NCI-H2081 (cell line): ENCODE data around the gene TMEM240.
"Not testable (repeated sequence)": the region's sequence is repeated elsewhere in the genome, so short reads cannot be mapped to it uniquely, and the experiment has no call there.

ENCODE experiments used
- DNase-seq, 2 experiments: peaks; one replicate each; lab custom pipeline; 2025; lab: John Stamatoyannopoulos, UW

TMEM240 gene

GRCh38 chr1:1540818-1541628 lies 599 bp upstream of the TMEM240 start:
- no peak for DNase-seq

- no peak for DNase-seq
These were observed 924 bp downstream of the TMEM240 start for GRCh38 chr1:1539310-1540089.

GRCh38 chr1:1538989-1539309 lies 1.5 kb downstream of the TMEM240 start:
- DNase-seq: no peak

GRCh38 chr1:1538334-1538733 lies 2.1 kb downstream of the TMEM240 start:
- DNase-seq: no peak

- no peak for DNase-seq
These were observed 2.7 kb downstream of the TMEM240 start for GRCh38 chr1:1537626-1538250.

- DNase-seq: no peak
These were observed 3.4 kb downstream of the TMEM240 start for GRCh38 chr1:1536938-1537546.

- no peak for DNase-seq
These were observed 4.1 kb downstream of the TMEM240 start for GRCh38 chr1:1536019-1536937.

GRCh38 chr1:1535201-1536018 lies 5.0 kb downstream of the TMEM240 start:
- DNase-seq: no peak

- DNase-seq: no peak
These were observed 5.8 kb downstream of the TMEM240 start for GRCh38 chr1:1534401-1535154.

GRCh38 chr1:1533894-1534291 lies 6.5 kb downstream of the TMEM240 start:
- DNase-seq: not testable (repeated sequence)

GRCh38 chr1:1533176-1533893 lies 7.1 kb downstream of the TMEM240 start:
- not testable (repeated sequence) for DNase-seq

- DNase-seq: no peak
These were observed 8.5 kb downstream of the TMEM240 start for GRCh38 chr1:1531947-1532346.

- no peak for DNase-seq
These were observed 10.5 kb downstream of the TMEM240 start for GRCh38 chr1:1529936-1530335.

- no peak for DNase-seq
These were observed 11.1 kb downstream of the TMEM240 start for GRCh38 chr1:1529321-1529720.

GRCh38 chr1:1528301-1529267 lies 11.8 kb downstream of the TMEM240 start:
- DNase-seq: no peak

GRCh38 chr1:1527092-1527816 lies 13.2 kb downstream of the TMEM240 start:
- DNase-seq: no peak

GRCh38 chr1:1526476-1526875 lies 13.9 kb downstream of the TMEM240 start:
- not testable (repeated sequence) for DNase-seq
